H1 (cell line): ENCODE results near the gene TMED3. TPM values are rescaled to one million over a fixed set of nuclear protein-coding genes. Genes with fewer than 3 reads are reported as not detected.

Experiments used
- CTCF ChIA-PET: fragments of 300-600 bp; sonication (Branson Sonifier 250); formaldehyde crosslinking; loops from one replicate; lab custom pipeline; 2021; ENCODE audit not compliant: partially characterized antibody; lab: Charles Lee
- POLR2A ChIA-PET: fragments of 300-600 bp; sonication (Branson Sonifier 250); formaldehyde crosslinking; loops from one replicate; lab custom pipeline; 2021; ENCODE audit warnings: inconsistent platforms; ENCODE audit not compliant: partially characterized antibody; lab: Charles Lee
- DNase-seq, 2 experiments: peaks; one replicate each; pipeline versions ENCODE4 v3.0.0 to v3.0.0-alpha.2; 2010 to 2022; ENCODE audit warnings: low spot score in 2 of 2, low read depth in 1 of 2, mixed read lengths in 1 of 2
- FAIRE-seq: peaks from 2 replicates; lab custom pipeline; 2011; peaks lifted over from hg19 to GRCh38; lab: Jason Lieb, UNC
- H2AFZ ChIP-seq: 2 replicates; pipeline ENCODE4 v1.8.1; 2012; ENCODE audit warnings: low read length, inconsistent platforms
- H2AK5ac ChIP-seq: 2 replicates; pipeline ENCODE4 v1.6.1; 2013; ENCODE audit warnings: low read depth, low read length
- H2BK120ac ChIP-seq: replicated peaks from 2 replicates; pipeline ENCODE3; 2013; ENCODE audit warnings: low read depth, low read length, inconsistent platforms
- H2BK12ac ChIP-seq: 2 replicates; pipeline ENCODE4 v1.6.1; 2013; ENCODE audit warnings: low read depth, low read length
- H2BK15ac ChIP-seq: 2 replicates; pipeline ENCODE4 v1.6.1; 2013; ENCODE audit warnings: low read length
- H2BK20ac ChIP-seq: 2 replicates; pipeline ENCODE4 v1.6.1; 2013; ENCODE audit warnings: low read length
- H2BK5ac ChIP-seq: 2 replicates; pipeline ENCODE4 v1.6.1; 2013; ENCODE audit warnings: low read depth, low read length
- H3K14ac ChIP-seq: 2 replicates; pipeline ENCODE4 v1.6.1; 2013; ENCODE audit warnings: inconsistent platforms; ENCODE audit not compliant: insufficient read length
- H3K18ac ChIP-seq: 2 replicates; pipeline ENCODE4 v1.6.1; 2013; ENCODE audit warnings: low read length; ENCODE audit errors: extremely low read depth
- H3K23ac ChIP-seq: 2 replicates; pipeline ENCODE4 v1.6.1; 2013; ENCODE audit warnings: inconsistent platforms; ENCODE audit not compliant: insufficient read length
- H3K23me2 ChIP-seq: 2 replicates; pipeline ENCODE4 v1.6.1; 2013; ENCODE audit warnings: low read depth, low read length
- H3K27ac ChIP-seq: 2 replicates; pipeline ENCODE4 v1.6.1; 2011; ENCODE audit warnings: low read depth, low read length, inconsistent platforms
- H3K27me3 ChIP-seq, 4 experiments: replicated peaks in 1 of 4; 1 replicate in 1 of 4; 2 replicates in 3 of 4; pipeline versions ENCODE4 v1.6.1 to v1.8.1; 2011 to 2013; ENCODE audit warnings: low read length in 3 of 4, mild to moderate bottlenecking in 3 of 4, inconsistent platforms in 2 of 4, mixed read lengths in 2 of 4, moderate library complexity in 1 of 4; ENCODE audit not compliant: control insufficient read depth in 3 of 4, insufficient read depth in 3 of 4; ENCODE audit errors: extremely low read depth in 1 of 4
- H3K36me3 ChIP-seq, 4 experiments: 2 replicates each; pipeline versions ENCODE4 v1.6.1 to v1.8.1; 2011 to 2013; ENCODE audit warnings: mild to moderate bottlenecking in 4 of 4, low read length in 3 of 4, moderate library complexity in 2 of 4, control low read depth in 1 of 4, inconsistent platforms in 1 of 4; ENCODE audit not compliant: insufficient read depth in 4 of 4, control insufficient read depth in 2 of 4
- H3K4ac ChIP-seq: replicated peaks from 2 replicates; pipeline ENCODE3; 2013; ENCODE audit warnings: low read length, low read depth, mixed read lengths, inconsistent platforms; ENCODE audit not compliant: insufficient read length
- H3K4me1 ChIP-seq, 4 experiments: replicated peaks in 1 of 4; 1 replicate in 1 of 4; 2 replicates in 3 of 4; pipeline versions ENCODE4 v1.6.1 to v1.8.1; 2011 to 2013; ENCODE audit warnings: low read length in 3 of 4, inconsistent platforms in 2 of 4, mixed read lengths in 1 of 4; ENCODE audit not compliant: insufficient read depth in 4 of 4, control insufficient read depth in 3 of 4
- H3K4me2 ChIP-seq, 2 experiments: 2 replicates each; pipeline versions ENCODE4 v1.6.1 to v1.8.1; 2011 to 2013; ENCODE audit warnings: low read depth in 2 of 2, low read length in 2 of 2, control low read depth in 1 of 2, inconsistent platforms in 1 of 2, mild to moderate bottlenecking in 1 of 2; ENCODE audit not compliant: insufficient read depth in 1 of 2
- H3K4me3 ChIP-seq, 4 experiments: fragments of 200-600, 300-600 bp in 1 of 4; sonication (generic), shearing (Covaris generic), sonication (Bioruptor Twin) in 1 of 4; 2 replicates each; pipeline versions ENCODE4 v1.5.1 to v1.8.1; 2011 to 2016; ENCODE audit warnings: low read length in 4 of 4, low read depth in 3 of 4, control low read depth in 2 of 4, inconsistent platforms in 2 of 4, mild to moderate bottlenecking in 2 of 4, mixed read lengths in 1 of 4, moderate library complexity in 1 of 4; ENCODE audit not compliant: insufficient read depth in 2 of 4; ENCODE audit errors: extremely low read depth in 1 of 4
- H3K56ac ChIP-seq: replicated peaks from 2 replicates; pipeline ENCODE3; 2013; ENCODE audit warnings: low read depth, mild to moderate bottlenecking, mixed read lengths, low read length, inconsistent platforms; ENCODE audit not compliant: insufficient read length
- H3K79me1 ChIP-seq: 2 replicates; pipeline ENCODE4 v1.6.1; 2013; ENCODE audit warnings: low read depth, low read length, control low read depth
- H3K79me2 ChIP-seq, 2 experiments: 2 replicates each; pipeline versions ENCODE4 v1.6.1 to v1.8.1; 2012 to 2013; ENCODE audit warnings: low read length in 2 of 2, mild to moderate bottlenecking in 2 of 2, inconsistent platforms in 1 of 2; ENCODE audit not compliant: insufficient read depth in 2 of 2, control insufficient read depth in 1 of 2
- H3K9ac ChIP-seq, 4 experiments: replicated peaks in 1 of 4; 1 replicate in 1 of 4; 2 replicates in 3 of 4; pipeline versions ENCODE4 v1.6.1 to v1.8.1; 2011 to 2013; ENCODE audit warnings: low read depth in 3 of 4, low read length in 3 of 4, control low read depth in 2 of 4, mild to moderate bottlenecking in 2 of 4, moderate library complexity in 2 of 4, inconsistent platforms in 1 of 4; ENCODE audit errors: extremely low read depth in 1 of 4
- H3K9me3 ChIP-seq, 2 experiments: 2 replicates each; pipeline versions ENCODE4 v1.6.1 to v1.8.1; 2012 to 2013; ENCODE audit warnings: mild to moderate bottlenecking in 2 of 2, moderate library complexity in 2 of 2, control low read depth in 1 of 2, inconsistent platforms in 1 of 2, low read depth in 1 of 2, low read length in 1 of 2, mixed read lengths in 1 of 2; ENCODE audit not compliant: insufficient read depth in 2 of 2
- H4K20me1 ChIP-seq, 2 experiments: replicated peaks in 1 of 2; 2 replicates each; pipeline versions ENCODE3 to v1.8.1; 2011 to 2013; ENCODE audit warnings: inconsistent platforms in 2 of 2, low read length in 2 of 2, mild to moderate bottlenecking in 1 of 2; ENCODE audit not compliant: insufficient read depth in 2 of 2, control insufficient read depth in 1 of 2
- H4K5ac ChIP-seq: 2 replicates; pipeline ENCODE4 v1.6.1; 2013; ENCODE audit warnings: low read length, low read depth, mixed read lengths, inconsistent platforms; ENCODE audit not compliant: insufficient read length
- H4K8ac ChIP-seq: 2 replicates; pipeline ENCODE4 v1.8.0; 2013; ENCODE audit warnings: mild to moderate bottlenecking, moderate library complexity, low read length, inconsistent platforms; ENCODE audit not compliant: insufficient read depth; ENCODE audit errors: extremely low read depth
- H4K91ac ChIP-seq: replicated peaks from 2 replicates; pipeline ENCODE3; 2013; ENCODE audit warnings: low read length, mixed read lengths, inconsistent platforms; ENCODE audit not compliant: insufficient read length
- CBX5 ChIP-seq: fragments of 300-800, 300-1000 bp; sonication (generic); IDR thresholded peaks from 2 replicates; pipeline ENCODE4 v1.7.1; 2016; ENCODE audit warnings: antibody characterized with exemption, low read length, low read depth
- RAD21 ChIP-seq, 2 experiments: IDR thresholded peaks in 1 of 2; conservative IDR thresholded peaks in 1 of 2; 2 replicates each; pipeline ENCODE4 v1.6.1; 2011; ENCODE audit warnings: low read depth in 2 of 2, low read length in 2 of 2, improper control_type of control experiment in 1 of 2, inconsistent platforms in 1 of 2, mild to moderate bottlenecking in 1 of 2, moderate library complexity in 1 of 2
- WGBS, 2 experiments: shearing (Covaris generic) in 1 of 2; methylation state at CpG; one replicate each; pipeline versions ENCODE4 v1.1.6 to v1.1.7; 2013 to 2015; ENCODE audit warnings: low lambda C conversion rate in 2 of 2, mixed read lengths in 2 of 2, inconsistent platforms in 1 of 2, low coverage in 1 of 2, missing lambda C conversion rate in 1 of 2; ENCODE audit not compliant: insufficient replicate concordance in 2 of 2, insufficient coverage in 1 of 2, insufficient read length in 1 of 2; ENCODE audit errors: extremely low coverage in 1 of 2, missing lambda C conversion rate in 1 of 2; 5-methylcytosine and 5-hydroxymethylcytosine counted together
- polyA plus RNA-seq, 7 experiments: library from polyadenylated mRNA; depleted of rRNA in 3 of 7; stranded (reverse) in 5 of 7; unstranded in 2 of 7; fragments of >200 nt in 5 of 7; fragments of 200-250 nt in 2 of 7; gene quantifications; 1 replicate in 5 of 7; 2 replicates in 1 of 7; 4 replicates in 1 of 7; pipeline versions ENCODE4 v1.2.1 to v1.2.3, GENCODE V29; 2011 to 2013; ENCODE audit warnings: missing spikeins in 2 of 7, mixed read lengths in 2 of 7
- total RNA-seq: library from RNA; stranded (reverse); fragmentation: NEBNext Ultra II Directional; extraction: Animal tissue kit (Norgen Biotek cat#: 25700); gene quantifications from 2 replicates; pipeline ENCODE4 v1.2.1, GENCODE V29; 2021

Gene TMED3
- total and polyA plus RNA-seq, 2 of the 8 experiments (the other 6 are each of a cell fraction or from before 2014, with no cell fraction given): 50.2 to 110 TPM

- Histone ChIP-seq H2AFZ (no peak overlapping the region), H3K4ac (no peak overlapping the region), H2BK120ac (no peak overlapping the region), H3K23ac (no peak overlapping the region), H3K36me3 (no peaks in the 10 kb centered on the region), H3K27me3 (peaks cover 0 to 8% (median 3%) of the 10 kb centered on the region in 4 experiments; a peak in 4 of 7 replicates), H3K27ac (no peak overlapping the region), H4K20me1 (no peaks in the 10 kb centered on the region), H4K91ac (no peak overlapping the region), H3K4me3 (no peak overlapping the region), H2AK5ac (no peak overlapping the region), H3K23me2 (no peaks in the 10 kb centered on the region), H3K14ac (no peak overlapping the region), H4K8ac (no peak overlapping the region), H2BK5ac (no peak overlapping the region), H3K9me3 (no peaks in the 10 kb centered on the region), H3K4me2 (no peak overlapping the region), H3K79me1 (no peaks in the 10 kb centered on the region), H3K9ac (no peak overlapping the region), H3K56ac (no peak overlapping the region), H3K79me2 (no peaks in the 10 kb centered on the region), H2BK12ac (no peak overlapping the region), H3K18ac (no peak overlapping the region), H2BK20ac (no peak overlapping the region), H4K5ac (no peak overlapping the region), H3K4me1 (no peaks in the 10 kb centered on the region), H2BK15ac (no peak overlapping the region)
- WGBS, 2 experiments: 84% methylated on average over 6 of the region's 6 CpGs; no CpG with 5 or more reads in 1 of the 2 experiments
- no peak for DNase-seq
- FAIRE-seq: no peak
- ChIA-PET CTCF (interaction anchor here (0.6 to 0.7 kb wide), 2 partner anchors 106 to 284 kb away, joined by 3 read pairs; no protein-coding TSS in a partner anchor), POLR2A (no interaction called here)
- TF ChIP-seq CBX5 (no peak), RAD21 (IDR thresholded peaks at IDR 0.05 in 1 of 2, conservative IDR thresholded peaks at IDR 0.05 in 1 of 2; ENCODE audit: low read depth in 2 of 2, low read length in 2 of 2) (peak in 1 of 2 experiments; percentile 18; a peak in 1 of 4 replicates)
Observed at GRCh38 chr15:79290642-79291275, 20.2 kb upstream of the TMED3 start.
